PFSK-1 (cell line): ENCODE measurements around the gene MARCHF3.

ENCODE experiments used
- FOXP2 ChIP-seq: optimal IDR thresholded peaks from 2 replicates; pipeline ENCODE3; 2011; ENCODE audit warnings: borderline replicate concordance, control low read depth, inconsistent platforms; ENCODE audit not compliant: insufficient read depth; ENCODE audit errors: extremely low read length, extremely low read depth
- POLR2AphosphoS5 ChIP-seq: IDR thresholded peaks from 2 replicates; pipeline ENCODE4 v1.6.1; 2012; ENCODE audit warnings: low read depth, mild to moderate bottlenecking, control low read depth, low read length, moderate library complexity
- SIN3A ChIP-seq: IDR thresholded peaks from 2 replicates; pipeline ENCODE4 v1.6.1; 2012; ENCODE audit warnings: mild to moderate bottlenecking, low read length, moderate library complexity, borderline replicate concordance; ENCODE audit not compliant: insufficient read depth
- TAF1 ChIP-seq: IDR thresholded peaks from 2 replicates; pipeline ENCODE4 v1.6.1; 2012; ENCODE audit warnings: low read length, control low read depth, borderline replicate concordance; ENCODE audit not compliant: insufficient read depth
- TF ChIP-seq, protein P1 (sequence below), 2 experiments: IDR thresholded peaks; 2 replicates each; pipeline versions ENCODE4 v1.6.1 to v1.8.0; 2011 to 2012; ENCODE audit warnings: low read depth in 2 of 2, low read length in 2 of 2, control low read depth in 1 of 2, inconsistent platforms in 1 of 2, mild to moderate bottlenecking in 1 of 2, moderate library complexity in 1 of 2; ENCODE audit not compliant: insufficient read depth in 1 of 2

Gene MARCHF3

DNA sequence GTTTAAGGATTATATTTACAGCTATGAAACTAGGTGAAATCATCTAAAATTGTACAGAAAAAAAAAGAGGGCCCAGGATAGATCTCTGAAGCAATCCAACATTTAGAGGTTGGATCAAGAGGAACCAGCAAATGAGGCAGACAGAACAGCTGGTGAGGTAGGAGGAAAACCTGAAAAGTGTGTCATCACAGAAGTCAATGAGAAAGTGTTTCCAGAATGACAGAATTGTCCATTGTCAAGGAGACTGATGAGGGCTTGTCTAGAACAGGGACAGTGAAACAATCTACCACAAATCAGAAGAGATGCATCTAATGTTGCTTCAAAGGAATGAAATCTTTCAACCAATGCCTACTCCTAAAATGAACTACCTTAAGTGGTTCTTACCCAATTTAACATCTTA lies 36.4 kb upstream of the MARCHF3 start:
- no peak for TF ChIP-seq SIN3A
- no peak for TF ChIP-seq FOXP2
- TF ChIP-seq, protein P1, sequence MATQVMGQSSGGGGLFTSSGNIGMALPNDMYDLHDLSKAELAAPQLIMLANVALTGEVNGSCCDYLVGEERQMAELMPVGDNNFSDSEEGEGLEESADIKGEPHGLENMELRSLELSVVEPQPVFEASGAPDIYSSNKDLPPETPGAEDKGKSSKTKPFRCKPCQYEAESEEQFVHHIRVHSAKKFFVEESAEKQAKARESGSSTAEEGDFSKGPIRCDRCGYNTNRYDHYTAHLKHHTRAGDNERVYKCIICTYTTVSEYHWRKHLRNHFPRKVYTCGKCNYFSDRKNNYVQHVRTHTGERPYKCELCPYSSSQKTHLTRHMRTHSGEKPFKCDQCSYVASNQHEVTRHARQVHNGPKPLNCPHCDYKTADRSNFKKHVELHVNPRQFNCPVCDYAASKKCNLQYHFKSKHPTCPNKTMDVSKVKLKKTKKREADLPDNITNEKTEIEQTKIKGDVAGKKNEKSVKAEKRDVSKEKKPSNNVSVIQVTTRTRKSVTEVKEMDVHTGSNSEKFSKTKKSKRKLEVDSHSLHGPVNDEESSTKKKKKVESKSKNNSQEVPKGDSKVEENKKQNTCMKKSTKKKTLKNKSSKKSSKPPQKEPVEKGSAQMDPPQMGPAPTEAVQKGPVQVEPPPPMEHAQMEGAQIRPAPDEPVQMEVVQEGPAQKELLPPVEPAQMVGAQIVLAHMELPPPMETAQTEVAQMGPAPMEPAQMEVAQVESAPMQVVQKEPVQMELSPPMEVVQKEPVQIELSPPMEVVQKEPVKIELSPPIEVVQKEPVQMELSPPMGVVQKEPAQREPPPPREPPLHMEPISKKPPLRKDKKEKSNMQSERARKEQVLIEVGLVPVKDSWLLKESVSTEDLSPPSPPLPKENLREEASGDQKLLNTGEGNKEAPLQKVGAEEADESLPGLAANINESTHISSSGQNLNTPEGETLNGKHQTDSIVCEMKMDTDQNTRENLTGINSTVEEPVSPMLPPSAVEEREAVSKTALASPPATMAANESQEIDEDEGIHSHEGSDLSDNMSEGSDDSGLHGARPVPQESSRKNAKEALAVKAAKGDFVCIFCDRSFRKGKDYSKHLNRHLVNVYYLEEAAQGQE (IDR thresholded peaks at IDR 0.05; ENCODE audit: insufficient read depth in 1 of 2, low read depth in 2 of 2, low read length in 2 of 2): no peak
- TF ChIP-seq TAF1: no peak
- no peak for TF ChIP-seq POLR2AphosphoS5

DNA sequence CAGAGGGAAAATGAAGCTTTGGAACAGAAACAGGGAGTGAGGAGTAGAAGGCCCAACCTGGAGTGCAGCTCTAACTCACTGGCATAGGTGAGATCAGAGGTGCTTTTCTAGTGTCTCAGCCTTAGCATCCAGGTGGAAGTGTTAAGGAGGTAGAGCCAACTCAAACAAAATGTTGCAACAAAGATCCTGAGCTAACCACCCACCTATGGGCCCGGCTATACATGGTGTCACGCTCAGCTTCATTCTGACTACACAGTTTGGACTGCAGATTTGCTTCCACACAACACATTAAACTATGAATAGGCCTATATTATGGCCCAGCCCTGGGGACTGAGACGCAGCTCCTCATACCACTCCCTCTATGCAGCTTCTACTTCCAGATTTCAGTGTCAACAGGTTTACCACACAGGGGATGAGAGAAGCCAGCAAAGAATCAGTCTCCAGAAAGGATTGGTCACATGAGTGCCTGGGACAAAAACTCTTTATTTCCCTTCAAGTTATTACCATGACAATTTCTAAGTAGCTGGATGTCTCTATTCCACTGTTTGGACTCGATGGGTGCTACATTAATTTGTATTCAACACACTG lies 34.0 kb upstream of the MARCHF3 start:
- TF ChIP-seq TAF1: no peak
- no peak for TF ChIP-seq FOXP2
- TF ChIP-seq SIN3A: no peak
- no peak for TF ChIP-seq POLR2AphosphoS5

DNA sequence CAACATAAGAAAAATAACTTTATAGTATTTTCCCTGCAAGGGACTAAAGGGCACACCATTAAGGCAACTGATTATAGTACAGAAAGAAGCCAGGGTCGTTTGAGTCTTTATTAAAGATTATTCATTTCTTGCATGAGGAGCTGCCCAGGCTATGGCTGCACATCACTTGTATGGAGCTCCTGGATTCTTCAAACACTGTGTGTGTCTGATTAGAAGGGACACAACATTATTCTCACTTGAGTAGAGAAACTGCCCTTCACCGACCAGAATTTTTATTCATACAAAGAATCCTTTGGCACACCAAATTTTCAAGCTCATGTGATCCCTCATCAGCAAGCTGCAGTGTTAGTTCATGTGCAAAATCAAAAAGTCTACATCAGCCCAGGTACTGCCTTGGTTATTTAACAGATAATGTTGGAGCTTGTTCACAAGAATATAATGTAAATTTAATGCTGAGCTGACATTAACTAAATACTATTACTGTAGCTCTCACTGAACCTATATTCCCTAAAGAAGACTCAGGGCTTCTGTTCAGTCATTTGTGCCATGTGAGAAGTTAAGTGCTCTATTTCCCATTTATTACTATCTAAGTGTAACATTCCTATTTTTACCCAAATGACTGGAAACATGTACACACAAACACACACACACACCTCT lies 33.0 kb upstream of the MARCHF3 start:
- no peak for TF ChIP-seq FOXP2
- TF ChIP-seq, protein P1 (IDR thresholded peaks at IDR 0.05; ENCODE audit: insufficient read depth in 1 of 2, low read depth in 2 of 2, low read length in 2 of 2): no peak
- TF ChIP-seq TAF1: no peak

DNA sequence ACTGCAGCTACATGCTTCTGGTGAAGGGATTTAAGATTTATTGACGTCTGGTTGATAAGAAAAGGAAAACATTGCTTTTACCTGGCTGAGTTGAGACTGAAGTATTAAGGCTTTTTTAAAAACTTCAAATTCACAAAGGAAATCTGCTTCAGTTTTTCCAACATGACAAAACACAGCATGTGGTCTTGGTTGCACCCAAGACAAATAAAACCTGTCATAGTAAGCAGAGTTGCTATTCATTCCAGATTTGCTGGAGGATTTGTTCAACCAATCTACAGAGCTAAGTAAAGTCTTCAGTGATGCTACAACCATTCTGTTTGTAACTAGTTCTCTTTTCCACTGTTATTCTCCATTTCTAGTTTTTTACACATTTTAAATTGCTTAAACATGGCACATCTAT lies 31.6 kb upstream of the MARCHF3 start:
- TF ChIP-seq POLR2AphosphoS5: no peak

DNA sequence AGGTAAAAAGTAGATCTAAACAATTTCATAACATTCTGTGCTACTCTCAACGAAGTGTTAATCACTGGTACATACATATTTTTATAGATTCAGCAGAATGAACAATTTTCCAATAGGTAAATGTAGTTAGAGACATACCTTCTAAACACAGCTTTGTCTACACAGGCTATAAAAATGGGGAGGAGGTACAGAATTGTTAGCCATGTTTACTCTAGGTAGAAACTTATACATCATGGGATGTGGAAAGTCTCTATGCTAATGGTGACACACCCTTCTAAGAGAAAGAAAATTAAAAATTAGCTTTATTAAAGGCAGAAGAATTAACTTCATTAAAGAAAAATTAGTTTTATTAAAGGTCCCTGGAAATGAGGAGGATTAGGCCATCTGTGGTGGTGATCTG lies 31.2 kb upstream of the MARCHF3 start:
- TF ChIP-seq TAF1: no peak
- TF ChIP-seq, protein P1 (IDR thresholded peaks at IDR 0.05; ENCODE audit: insufficient read depth in 1 of 2, low read depth in 2 of 2, low read length in 2 of 2): no peak
- TF ChIP-seq POLR2AphosphoS5: no peak
- no peak for TF ChIP-seq SIN3A
- no peak for TF ChIP-seq FOXP2

DNA sequence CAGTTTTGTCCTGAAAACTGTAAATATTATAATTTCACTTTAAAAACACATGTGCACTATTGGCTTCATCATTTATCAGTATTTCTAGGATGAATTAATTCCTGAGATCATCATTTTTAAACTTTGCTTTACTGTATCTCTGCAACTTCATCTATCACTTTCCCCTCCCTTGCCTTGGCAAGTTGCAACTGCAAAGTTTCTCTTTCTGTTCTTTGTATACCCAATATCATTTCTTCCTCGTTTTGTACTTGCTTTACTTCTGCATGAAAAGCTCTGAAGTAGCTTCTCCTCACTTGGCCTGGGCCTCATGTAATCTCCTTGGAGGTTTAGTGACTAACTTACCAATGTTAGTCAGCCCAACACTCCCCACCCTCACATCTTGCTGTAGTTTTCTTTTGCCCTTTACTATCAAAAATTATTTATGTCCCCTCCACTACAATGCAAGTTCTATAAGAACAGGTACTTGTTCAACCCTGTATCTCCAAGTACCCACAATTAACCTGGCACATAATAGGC lies 30.2 kb upstream of the MARCHF3 start:
- TF ChIP-seq TAF1 (no peak), SIN3A (no peak), POLR2AphosphoS5 (no peak), FOXP2 (no peak)
- TF ChIP-seq, protein P1 (IDR thresholded peaks at IDR 0.05; ENCODE audit: insufficient read depth in 1 of 2, low read depth in 2 of 2, low read length in 2 of 2): no peak
